Heart left ventricle (tissue), 16 donors: Measurements from ENCODE around the gene STAT3. TPM values are rescaled to one million over a fixed set of nuclear protein-coding genes. Genes with fewer than 3 reads are reported as not detected.
"Not testable (repeated sequence)": the region's sequence is repeated elsewhere in the genome, so short reads cannot be mapped to it uniquely, and the experiment has no call there.

Experiments
- ATAC-seq, 4 donors: fragments of 200-7000 bp; cut with Tn5 transposase; one replicate each; pipeline ENCODE4 v1.9.1; 2020 to 2022; ENCODE audit warnings: moderate library complexity in 4 of 4, mild to moderate bottlenecking in 3 of 4, moderate number of reproducible peaks in 1 of 4
- DNase-seq, 5 donors: peaks; one replicate each; pipeline ENCODE4 v3.0.0-alpha.2; 2020
- H3K27ac ChIP-seq, 12 donors: fragments of 200-600 bp; sonication (generic) in 4 of 12; one replicate each; pipeline versions ENCODE4 v1.5.0 to v1.8.0; 2016 to 2022; ENCODE audit warnings: mild to moderate bottlenecking in 2 of 12
- H3K27me3 ChIP-seq, 9 donors: fragments of 200-600 bp; sonication (generic) in 2 of 9; one replicate each; pipeline versions ENCODE4 v1.5.1 to v1.8.0; 2016 to 2022; ENCODE audit warnings: mild to moderate bottlenecking in 3 of 9
- H3K36me3 ChIP-seq, 9 donors: fragments of 200-600 bp; sonication (generic) in 2 of 9; one replicate each; pipeline versions ENCODE4 v1.5.0 to v1.8.0; 2018 to 2022; ENCODE audit warnings: mild to moderate bottlenecking in 2 of 9
- H3K4me1 ChIP-seq, 12 donors: fragments of 200-600 bp; sonication (generic) in 4 of 12; one replicate each; pipeline versions ENCODE4 v1.5.0 to v1.8.0; 2016 to 2022; ENCODE audit warnings: mild to moderate bottlenecking in 3 of 12
- H3K4me3 ChIP-seq, 12 donors: fragments of 200-600 bp; sonication (generic) in 4 of 12; one replicate each; pipeline versions ENCODE4 v1.5.0 to v1.8.0; 2017 to 2022; ENCODE audit warnings: mild to moderate bottlenecking in 9 of 12, moderate library complexity in 4 of 12
- H3K9me3 ChIP-seq, 12 donors: fragments of 200-600 bp; sonication (generic) in 4 of 12; one replicate each; pipeline versions ENCODE4 v1.5.0 to v1.8.0; 2016 to 2022; ENCODE audit warnings: mild to moderate bottlenecking in 1 of 12
- CTCF ChIP-seq, 12 donors: fragments of 200-600 bp; sonication (generic) in 4 of 12; IDR thresholded peaks; one replicate each; pipeline versions ENCODE4 v1.5.0 to v1.8.0; 2018 to 2022; ENCODE audit warnings: antibody characterized with exemption in 12 of 12, mild to moderate bottlenecking in 5 of 12
- POLR2A ChIP-seq, 2 donors: fragments of 450-650 bp; IDR thresholded peaks; one replicate each; pipeline ENCODE4 v1.6.1; 2017; ENCODE audit warnings: antibody characterized with exemption in 2 of 2, mild to moderate bottlenecking in 2 of 2, moderate library complexity in 2 of 2
- WGBS, 4 donors: extraction: QIAGEN DNeasy Blood & Tissue Kit in 2 of 4; methylation state at CpG; one replicate each; pipeline versions ENCODE4 v1.1.5 to v1.1.7; 2013 to 2018; 5-methylcytosine and 5-hydroxymethylcytosine counted together
- intact Hi-C, 10 donors: fragments of 100-400 bp; cut with DNase I; formaldehyde crosslinking; loops; one replicate each; pipeline versions ENCODE4 v1.11.1 to v1.14.2; 2022
- polyA plus RNA-seq, 2 donors: library from polyadenylated mRNA; stranded (reverse); fragments of 200-250 nt; gene quantifications; one replicate each; pipeline ENCODE4 v1.2.3, GENCODE V29; 2013
- total RNA-seq, 9 donors: library from RNA; depleted of rRNA in 2 of 9; stranded (reverse); fragments of >200 nt in 2 of 9; fragmentation: NEBNext Ultra II Directional in 3 of 9; extraction: Animal tissue kit (Norgen Biotek cat#: 25700) in 3 of 9; gene quantifications; one replicate each; pipeline versions ENCODE4 v1.1.0 to v1.2.4, GENCODE V29; 2016 to 2023
- donor health status: ischemic (EF 13 %, LVEDD 7.1; RV severe dilation, severe dysfunction).
- donor health status: healthy with polysubstance abuse.
- donor health status: DM: no; HTN: yes; CAD: no.
- donor health status: DM: no; HTN: no; CAD: no.
- donor health status: ischemic (EF 25% LVEDD 6.9; RV normal size, moderate dysfunction).
- donor health status: ischemic (EF 25% LVEDD 5.7; RV mildly dilated, moderate dysfunction).
- donor health status: healthy.
- donor health status: DM: yes; HTN: yes; CAD: no.
- donor health status: ischemic (EF 35%, LVEDD 5.7; RV mildly dilated, moderate dysfunction).
- donor health status: nonischemic (EF 11% LVEDD 7.7; RV severe dilation, severe dysfunction).
- donor health status: DM: yes; HTN: yes; CAD: no.
- donor health status: PGD.
- donor health status: ischemic (EF 29% LVEDD 5.4; RV normal size, mild dysfunction).
- donor health status: nonischemic (EF 23%, LVEDD 6.1; RV moderate dilation, normal function).

STAT3 gene
- total and polyA plus RNA-seq, 11 donors: 36.0 to 614 (median 148) TPM

GRCh38 chr17:42421507-42422338 lies 33.5 kb upstream of the STAT3 start:
- TF ChIP-seq CTCF (IDR thresholded peaks at IDR 0.05) (no peak), POLR2A (IDR thresholded peaks at IDR 0.05) (no peak)
- intact Hi-C loops: loop anchor here in 9 of 10 donors (2.0 to 10.0 kb wide), 6 partner anchors 13 to 103 kb away; partner anchors contain the start of gene ATP6V0A1 (in 7 of the 9)
- WGBS, 4 donors: 0 to 1% (median 1%) methylated on average over 30 to 59 of the region's 59 CpGs
- Histone ChIP-seq H3K27ac (peak overlapping the region; percentile 93 to 100 (median 99)), H3K4me1 (peaks cover 6 to 65% (median 49%) of the 10 kb centered on the region in 12 donors), H3K4me3 (peak overlapping the region; percentile 71 to 100 (median 92)), H3K9me3 (no peaks in the 10 kb centered on the region), H3K36me3 (peaks cover 0 to 16% (median 2%) of the 10 kb centered on the region in 9 donors), H3K27me3 (peaks cover 0 to 31% (median 0%) of the 10 kb centered on the region in 9 donors)
- ATAC-seq: peak in 3 of 4 donors; percentile 39 to 68 (median 57)
- DNase-seq: peak; percentile 59 to 78 (median 65)

GRCh38 chr17:42421136-42421506 lies 32.9 kb upstream of the STAT3 start:
- DNase-seq (no peak), ATAC-seq (no peak)
- 1 to 6% (median 5%) methylated on average over 5 to 6 of the region's 6 CpGs for WGBS, 4 donors
- H3K4me3 ChIP-seq: peak overlapping the region; percentile 71 to 100 (median 92)
- peaks cover 0 to 16% (median 2%) of the 10 kb centered on the region in 9 donors for H3K36me3 ChIP-seq
- TF ChIP-seq POLR2A (IDR thresholded peaks at IDR 0.05) (no peak), CTCF (IDR thresholded peaks at IDR 0.05) (no peak)
- peaks cover 6 to 71% (median 54%) of the 10 kb centered on the region in 12 donors for H3K4me1 ChIP-seq
- peaks cover 0 to 31% (median 0%) of the 10 kb centered on the region in 9 donors for H3K27me3 ChIP-seq
- intact Hi-C loops: loop anchor here in 9 of 10 donors (5.0 to 10.0 kb wide), 4 partner anchors 36 to 104 kb away; partner anchors contain the start of gene ATP6V0A1 (in 7 of the 9)
- H3K27ac ChIP-seq: peak overlapping the region; percentile 93 to 100 (median 99)
- H3K9me3 ChIP-seq: no peaks in the 10 kb centered on the region

GRCh38 chr17:42417981-42418380 lies 29.7 kb upstream of the STAT3 start:
- 44 to 74% (median 60%) methylated on average over 5 of the region's 5 CpGs for WGBS, 4 donors
- Histone ChIP-seq H3K4me1 (peaks cover 13 to 91% (median 77%) of the 10 kb centered on the region in 12 donors), H3K27ac (peak overlapping the region in 10 of 12 donors; percentile 11 to 100 (median 89)), H3K4me3 (peak overlapping the region in 5 of 12 donors; percentile 12 to 94 (median 71)), H3K27me3 (peaks cover 0 to 22% (median 0%) of the 10 kb centered on the region in 9 donors), H3K36me3 (peaks cover 0 to 16% (median 2%) of the 10 kb centered on the region in 9 donors)
- DNase-seq, ATAC-seq, intact Hi-C loops, H3K9me3 ChIP-seq: not testable (repeated sequence)

- Histone ChIP-seq H3K4me1 (peaks cover 20 to 100% (median 93%) of the 10 kb centered on the region in 12 donors), H3K9me3 (no peaks in the 10 kb centered on the region), H3K27ac (peak overlapping the region; percentile 16 to 100 (median 68)), H3K4me3 (peak overlapping the region in 9 of 12 donors; percentile 8 to 31 (median 14)), H3K36me3 (peaks cover 0 to 23% (median 0%) of the 10 kb centered on the region in 9 donors), H3K27me3 (no peaks in the 10 kb centered on the region)
- TF ChIP-seq CTCF (IDR thresholded peaks at IDR 0.05) (no peak), POLR2A (IDR thresholded peaks at IDR 0.05) (no peak)
- DNase-seq: peak in 4 of 5 donors; percentile 37 to 61 (median 56)
- peak in 3 of 4 donors; percentile 28 to 62 (median 38) for ATAC-seq
- 44 to 62% (median 50%) methylated on average over 7 of the region's 7 CpGs for WGBS, 4 donors
- intact Hi-C loops: no loop called here
Measured at GRCh38 chr17:42414704-42415409, 26.6 kb upstream of the STAT3 start.
